Measurements from ENCODE around the gene TCF12.

- no peak for TF ChIP-seq CTCF (IDR thresholded peaks at IDR 0.05; ENCODE audit: low read length)
- no peak for TF ChIP-seq EZH2 (IDR thresholded peaks at IDR 0.05; ENCODE audit: borderline replicate concordance, low read length)
Measured at GRCh38 chr15:57312006-57312317, 393.5 kb downstream of the TCF12 start.
